Measurements from ENCODE around the gene PPM1J.

- TF ChIP-seq CTCF (IDR thresholded peaks at IDR 0.05; ENCODE audit: low read length) (no peak), EZH2 (IDR thresholded peaks at IDR 0.05; ENCODE audit: borderline replicate concordance, low read length) (no peak)
These were observed 36.5 kb downstream of the PPM1J start for GRCh38 chr1:112678605-112679004.
